ENCODE results near the gene CEP170.

Gene CEP170

GRCh38 chr1:243267471-243267880 lies 12.4 kb upstream of the CEP170 start:
- peaks cover 7% of the 10 kb centered on the region for H3K36me3 Mint-ChIP-seq (ENCODE audit: low read depth)
- TF ChIP-seq CTCF (IDR thresholded peaks at IDR 0.05), result no peak
- DNase-seq, result no peak
- no peak overlapping the region for H3K27ac Mint-ChIP-seq
- H3K9me3 Mint-ChIP-seq, result no peaks in the 10 kb centered on the region
- H3K27me3 Mint-ChIP-seq (ENCODE audit: low read depth, poor library complexity), result peaks cover 4% of the 10 kb centered on the region
- no peak overlapping the region for H3K4me3 Mint-ChIP-seq
- peaks cover 12% of the 10 kb centered on the region for H3K4me1 Mint-ChIP-seq

DNA sequence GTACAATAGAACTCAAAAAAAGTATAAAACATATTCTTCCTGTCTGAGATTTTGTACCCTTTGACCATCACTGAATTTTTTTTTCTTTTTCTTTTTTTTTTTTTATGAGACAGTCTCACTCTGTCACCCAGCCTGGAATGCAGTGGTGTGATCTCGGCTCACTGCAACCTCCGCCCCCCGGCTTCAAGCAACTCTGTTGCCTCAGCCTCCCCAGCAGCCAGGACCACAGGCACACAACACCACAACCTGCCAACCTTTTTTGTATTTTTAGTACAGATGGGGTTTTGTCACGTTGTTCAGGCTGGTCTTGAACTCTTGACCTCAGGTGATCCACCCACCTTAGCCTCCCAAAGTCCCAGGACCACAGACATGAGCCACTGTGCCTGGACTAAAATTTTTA lies 11.2 kb upstream of the CEP170 start:
- H3K4me1 Mint-ChIP-seq, result peaks cover 12% of the 10 kb centered on the region
- no peak overlapping the region for H3K27ac Mint-ChIP-seq
- TF ChIP-seq CTCF (IDR thresholded peaks at IDR 0.05), result no peak
- no peaks in the 10 kb centered on the region for H3K9me3 Mint-ChIP-seq
- no peak overlapping the region for H3K4me3 Mint-ChIP-seq
- H3K27me3 Mint-ChIP-seq (ENCODE audit: low read depth, poor library complexity), result peaks cover 4% of the 10 kb centered on the region
- no peak for DNase-seq
- H3K36me3 Mint-ChIP-seq (ENCODE audit: low read depth), result peaks cover 7% of the 10 kb centered on the region

DNA sequence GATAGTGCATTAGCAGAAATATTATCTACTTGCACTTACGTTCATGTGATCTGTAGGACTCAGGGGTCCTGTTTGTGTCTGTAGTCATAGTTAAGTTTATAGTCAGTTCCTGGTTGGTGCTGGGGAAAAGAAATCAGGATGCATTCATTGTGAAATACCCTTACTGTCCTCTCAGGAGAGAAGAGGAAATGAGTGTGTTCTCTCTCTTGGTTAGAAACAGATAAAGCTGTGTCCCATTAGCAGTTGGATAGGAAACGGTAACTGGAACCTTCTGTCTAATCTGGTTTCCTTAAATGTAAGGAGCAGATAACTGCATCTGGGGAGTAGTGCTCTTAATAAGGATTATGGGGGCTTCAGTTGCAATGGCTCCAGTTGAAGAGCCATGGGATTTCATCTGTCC lies 9.6 kb upstream of the CEP170 start:
- DNase-seq, result no peak
- no peak for TF ChIP-seq CTCF (IDR thresholded peaks at IDR 0.05)
- no peaks in the 10 kb centered on the region for H3K9me3 Mint-ChIP-seq

DNA sequence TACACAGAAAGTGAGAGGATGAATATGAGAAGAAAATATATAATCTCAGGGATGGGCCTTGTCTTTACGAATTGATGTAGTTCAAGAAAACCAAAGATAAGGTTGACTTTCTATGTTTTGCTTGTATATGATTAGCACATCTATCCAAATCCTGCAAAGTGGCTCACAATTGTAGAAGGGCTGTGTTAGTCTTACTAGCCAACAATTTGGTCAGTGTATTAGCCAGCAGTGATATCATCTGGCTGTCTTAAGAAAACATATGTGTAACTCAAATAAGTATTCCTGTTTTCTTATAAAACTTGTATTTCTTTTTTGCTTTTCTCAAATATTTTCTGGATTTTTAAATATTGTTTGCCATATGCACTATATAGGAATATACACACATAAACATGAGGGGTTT lies 6.3 kb upstream of the CEP170 start:
- Mint-ChIP-seq H3K36me3 (ENCODE audit: low read depth) (peaks cover 5% of the 10 kb centered on the region), H3K9me3 (no peaks in the 10 kb centered on the region), H3K27me3 (ENCODE audit: low read depth, poor library complexity) (no peaks in the 10 kb centered on the region), H3K27ac (no peak overlapping the region), H3K4me1 (peaks cover 5% of the 10 kb centered on the region), H3K4me3 (no peak overlapping the region)
- TF ChIP-seq CTCF (IDR thresholded peaks at IDR 0.05), result no peak
- DNase-seq, result no peak

More for the DNA sequence above, 9.6 kb upstream of the CEP170 start:
- no peak overlapping the region for H3K4me3 Mint-ChIP-seq
- peaks cover 4% of the 10 kb centered on the region for H3K27me3 Mint-ChIP-seq (ENCODE audit: low read depth, poor library complexity)
- H3K36me3 Mint-ChIP-seq (ENCODE audit: low read depth), result peaks cover 4% of the 10 kb centered on the region
- no peak overlapping the region for H3K27ac Mint-ChIP-seq
- peaks cover 7% of the 10 kb centered on the region for H3K4me1 Mint-ChIP-seq

GRCh38 chr1:243260221-243260880 lies 5.3 kb upstream of the CEP170 start:
- no peak for TF ChIP-seq CTCF (IDR thresholded peaks at IDR 0.05)
- Mint-ChIP-seq H3K27me3 (ENCODE audit: low read depth, poor library complexity) (no peaks in the 10 kb centered on the region), H3K36me3 (ENCODE audit: low read depth) (peaks cover 5% of the 10 kb centered on the region), H3K4me3 (no peak overlapping the region), H3K4me1 (peaks cover 5% of the 10 kb centered on the region), H3K27ac (no peak overlapping the region), H3K9me3 (no peaks in the 10 kb centered on the region)
- DNase-seq, result no peak

DNA sequence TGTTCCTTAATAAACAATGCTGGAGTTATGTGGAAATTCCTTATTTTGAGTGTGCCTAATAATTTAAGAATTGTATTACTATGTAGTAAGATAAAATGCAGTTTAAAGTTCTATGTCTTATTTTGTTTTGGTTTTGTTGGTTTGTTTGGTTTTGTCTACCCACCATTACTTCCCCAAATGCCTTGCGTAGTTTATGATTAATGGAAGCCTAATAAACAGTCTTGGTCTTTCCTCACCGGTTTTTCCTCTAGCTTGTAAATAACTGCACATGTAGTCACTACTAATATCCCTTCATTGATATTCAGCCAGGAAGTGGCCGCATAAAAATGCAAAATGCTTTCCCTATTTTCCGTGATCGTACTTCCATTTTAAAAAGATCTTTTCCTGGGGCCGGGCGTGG lies 3.6 kb upstream of the CEP170 start:
- H3K36me3 Mint-ChIP-seq (ENCODE audit: low read depth), result peaks cover 5% of the 10 kb centered on the region
- DNase-seq, result no peak
- no peaks in the 10 kb centered on the region for H3K9me3 Mint-ChIP-seq
- H3K27me3 Mint-ChIP-seq (ENCODE audit: low read depth, poor library complexity), result no peaks in the 10 kb centered on the region
- no peak overlapping the region for H3K27ac Mint-ChIP-seq
- no peak for TF ChIP-seq CTCF (IDR thresholded peaks at IDR 0.05)
- no peak overlapping the region for H3K4me3 Mint-ChIP-seq
- peaks cover 7% of the 10 kb centered on the region for H3K4me1 Mint-ChIP-seq

All from nephron progenitor cell (in vitro differentiated cells).